ENCODE measurements around the gene EPHA3. TPM values are rescaled to one million over a fixed set of nuclear protein-coding genes. Genes with fewer than 3 reads are reported as not detected.

Gene EPHA3
- total and polyA plus RNA-seq, 9 of the 15 experiments (the other 6 are each of a cell fraction or from before 2014, with no cell fraction given) = not detected

- TF ChIP-seq ZNF830 (CRISPR knock-in tag; IDR thresholded peaks at IDR 0.05) = no peak
These were observed 77.0 kb downstream of the EPHA3 start (continued) for GRCh38 chr3:89184151-89184995.

- Histone ChIP-seq H3K27ac (ENCODE audit: extremely low read depth, low read depth, low read length) (no peak overlapping the region), H3K4me3 (no peak overlapping the region), H3K27me3 (ENCODE audit: control insufficient read depth in 2 of 2, insufficient read depth in 2 of 2, low read length in 2 of 2) (no peaks in the 10 kb centered on the region), H3K9me1 (ENCODE audit: control insufficient read depth, insufficient read depth, low read length) (no peaks in the 10 kb centered on the region), H3K4me2 (ENCODE audit: insufficient read depth, low read length) (no peak overlapping the region), H3K79me2 (ENCODE audit: control insufficient read depth, insufficient read depth, low read length) (no peaks in the 10 kb centered on the region), H3K9ac (ENCODE audit: insufficient read depth in 1 of 2, low read depth in 2 of 2, low read length in 2 of 2) (no peak overlapping the region), H3K9me3 (replicated peaks; ENCODE audit: control insufficient read depth, insufficient read depth, low read depth, low read length) (no peaks in the 10 kb centered on the region), H2AFZ (ENCODE audit: low read depth, low read length) (no peak overlapping the region), H3K4me1 (replicated peaks in 1 of 2; ENCODE audit: control insufficient read depth in 2 of 2, insufficient read depth in 2 of 2, low read length in 2 of 2) (no peaks in the 10 kb centered on the region), H4K20me1 (replicated peaks; ENCODE audit: control insufficient read depth, insufficient read depth, low read length) (no peaks in the 10 kb centered on the region), H3K36me3 (ENCODE audit: control insufficient read depth, insufficient read depth, low read length) (no peaks in the 10 kb centered on the region)
- no peak for FAIRE-seq
- CTCF ChIA-PET (ENCODE audit: low intra/inter-chr PET ratio) = no interaction called here
- BruUV-seq (replicated peaks) = no TSS peak
- no peak for ATAC-seq
- no peak for TF ChIP-seq SMAD4 (CRISPR knock-in tag; conservative IDR thresholded peaks at IDR 0.05)
- TF ChIP-seq ILK (tag; IDR thresholded peaks at IDR 0.05; ENCODE audit: borderline replicate concordance, low read depth) = no peak
- intact Hi-C loops (cut with micrococcal nuclease) = no loop called here
- DNase-seq (ENCODE audit: extremely low read depth in 1 of 4, low spot score in 3 of 4) = no peak
- WGBS (ENCODE audit: insufficient coverage, low coverage, missing lambda C conversion rate) = 0% methylated on average over 3 of the region's 4 CpGs
- POLR2A ChIA-PET = no interaction called here
- in situ Hi-C loops (cut with MboI) = no loop called here
These were observed 79.0 kb downstream of the EPHA3 start for GRCh38 chr3:89186456-89186855.

GRCh38 chr3:89198591-89198990 is 91.2 kb downstream of the EPHA3 start:
- ATAC-seq = no peak
- no peaks in the 10 kb centered on the region for H3K9me1 ChIP-seq (ENCODE audit: control insufficient read depth, insufficient read depth, low read length)
- H3K4me2 ChIP-seq (ENCODE audit: insufficient read depth, low read length) = no peak overlapping the region
- H3K27ac ChIP-seq (ENCODE audit: extremely low read depth, low read depth, low read length) = no peak overlapping the region
- intact Hi-C loops (cut with micrococcal nuclease) (no loop called here), in situ Hi-C loops (cut with MboI) (no loop called here)
- no peak for FAIRE-seq
- no peak for DNase-seq (ENCODE audit: extremely low read depth in 1 of 4, low spot score in 3 of 4)
- H3K79me2 ChIP-seq (ENCODE audit: control insufficient read depth, insufficient read depth, low read length) = no peaks in the 10 kb centered on the region
- H3K36me3 ChIP-seq (ENCODE audit: control insufficient read depth, insufficient read depth, low read length) = no peaks in the 10 kb centered on the region
- no TSS peak for BruUV-seq (replicated peaks)
- no peak overlapping the region for H3K4me3 ChIP-seq
- H3K9ac ChIP-seq (ENCODE audit: insufficient read depth in 1 of 2, low read depth in 2 of 2, low read length in 2 of 2) = no peak overlapping the region
- 0% methylated on average over 3 of the region's 3 CpGs for WGBS (ENCODE audit: insufficient coverage, low coverage, missing lambda C conversion rate)
- no peak overlapping the region for H2AFZ ChIP-seq (ENCODE audit: low read depth, low read length)
- H4K20me1 ChIP-seq (replicated peaks; ENCODE audit: control insufficient read depth, insufficient read depth, low read length) = no peaks in the 10 kb centered on the region
- no peaks in the 10 kb centered on the region for H3K4me1 ChIP-seq (replicated peaks in 1 of 2; ENCODE audit: control insufficient read depth in 2 of 2, insufficient read depth in 2 of 2, low read length in 2 of 2)
- no peaks in the 10 kb centered on the region for H3K27me3 ChIP-seq (ENCODE audit: control insufficient read depth in 2 of 2, insufficient read depth in 2 of 2, low read length in 2 of 2)
- H3K9me3 ChIP-seq (replicated peaks; ENCODE audit: control insufficient read depth, insufficient read depth, low read depth, low read length) = no peaks in the 10 kb centered on the region
- POLR2A ChIA-PET = no interaction called here
- CTCF ChIA-PET (ENCODE audit: low intra/inter-chr PET ratio) = no interaction called here
- no peak for TF ChIP-seq GATAD2B (IDR thresholded peaks at IDR 0.05; ENCODE audit: borderline replicate concordance)
- TF ChIP-seq GTF3C2 (IDR thresholded peaks at IDR 0.05; ENCODE audit: borderline replicate concordance, extremely low read depth, insufficient read length) = no peak
- TF ChIP-seq CGGBP1 (CRISPR knock-in tag; IDR thresholded peaks at IDR 0.05) = no peak
- TF ChIP-seq STAT6 (CRISPR knock-in tag; IDR thresholded peaks at IDR 0.05) = no peak

Data from K562 (cell line).